Measurements from ENCODE around the gene SELENON. TPM values are rescaled to one million over a fixed set of nuclear protein-coding genes. Genes with fewer than 3 reads are reported as not detected.

The SELENON gene
- total RNA-seq, 1 experiment from 2014 or later: 90.9 TPM

- H2BK120ac ChIP-seq (ENCODE audit: low read depth, low read length, poor library complexity, severe bottlenecking): no peak overlapping the region
- H3K23me2 ChIP-seq (ENCODE audit: insufficient read length, low read depth, low read length, poor library complexity, severe bottlenecking): peaks cover 6% of the 10 kb centered on the region
- no peaks in the 10 kb centered on the region for H4K20me1 ChIP-seq (ENCODE audit: control insufficient read depth, insufficient read depth, insufficient read length)
- H3T11ph ChIP-seq (ENCODE audit: low read length): no peak overlapping the region
- H3K79me1 ChIP-seq (ENCODE audit: insufficient read depth, low read depth, low read length, poor library complexity, severe bottlenecking): no peaks in the 10 kb centered on the region
- H2BK12ac ChIP-seq (ENCODE audit: insufficient read length, low read depth, low read length): no peak overlapping the region
- no peak overlapping the region for H3K4ac ChIP-seq (ENCODE audit: low read depth, low read length)
- H3K9me3 Mint-ChIP-seq: no peaks in the 10 kb centered on the region; a peak in 1 of 5 replicates
- H3K79me2 ChIP-seq (ENCODE audit: insufficient read depth, low read length): no peaks in the 10 kb centered on the region
- H4K5ac ChIP-seq (ENCODE audit: insufficient read length, low read depth, low read length): no peak overlapping the region
- H2BK15ac ChIP-seq (ENCODE audit: low read depth, low read length): no peak overlapping the region
- no peak overlapping the region for H4K8ac ChIP-seq (replicated peaks; ENCODE audit: insufficient read length, low read depth, low read length)
- H3K4me1 ChIP-seq (ENCODE audit: insufficient read depth, low read length): no peaks in the 10 kb centered on the region
- H3K27ac Mint-ChIP-seq: no peak overlapping the region
- H3K14ac ChIP-seq (ENCODE audit: insufficient read depth, low read length): no peak overlapping the region
- H3K18ac ChIP-seq (ENCODE audit: insufficient read length, low read depth, low read length): no peak overlapping the region
- H3K27ac ChIP-seq (ENCODE audit: insufficient read length, low read depth, low read length): no peak overlapping the region
- no peaks in the 10 kb centered on the region for H3K27me3 ChIP-seq (ENCODE audit: insufficient read depth, low read length)
- H4K91ac ChIP-seq (ENCODE audit: insufficient read length, low read depth, low read length): no peak overlapping the region
- H2AK5ac ChIP-seq (ENCODE audit: insufficient read length, low read length): no peak overlapping the region
- no peak overlapping the region for H2AFZ ChIP-seq (ENCODE audit: low read length)
- no peak overlapping the region for H3K23ac ChIP-seq (ENCODE audit: insufficient read length, low read depth, low read length)
- H3K36me3 Mint-ChIP-seq (ENCODE audit: insufficient read depth in 1 of 3, low read depth in 3 of 3): peaks cover 0 to 15% (median 3%) of the 10 kb centered on the region in 3 experiments; a peak in 3 of 7 replicates
- H3K9me3 ChIP-seq (ENCODE audit: control insufficient read depth, low read depth, low read length): no peaks in the 10 kb centered on the region
- no peak for DNase-seq
- peaks cover 5% of the 10 kb centered on the region for H3K27me3 Mint-ChIP-seq (ENCODE audit: low read depth)
- peak overlapping the region in 1 of 2 experiments; percentile 75; a peak in 2 of 5 replicates for H3K4me3 Mint-ChIP-seq
- no peak overlapping the region for H2BK20ac ChIP-seq (ENCODE audit: low read depth, low read length, poor library complexity, severe bottlenecking)
- H3K56ac ChIP-seq (ENCODE audit: insufficient read length, low read depth, low read length): no peak overlapping the region
- H3K4me1 Mint-ChIP-seq: peaks cover 27 to 40% of the 10 kb centered on the region in 2 experiments
- no peak overlapping the region for H3K9ac ChIP-seq (ENCODE audit: extremely low read depth, insufficient read length, low read length)
- no CpG with 5 or more reads among the region's 8 CpGs for WGBS (ENCODE audit: extremely low coverage, insufficient read length, low lambda C conversion rate)
- H2BK5ac ChIP-seq (ENCODE audit: insufficient read length, low read length): no peak overlapping the region
- no peak overlapping the region for H3K4me2 ChIP-seq (ENCODE audit: insufficient read depth, insufficient read length, low read length)
- TF ChIP-seq, protein P1, sequence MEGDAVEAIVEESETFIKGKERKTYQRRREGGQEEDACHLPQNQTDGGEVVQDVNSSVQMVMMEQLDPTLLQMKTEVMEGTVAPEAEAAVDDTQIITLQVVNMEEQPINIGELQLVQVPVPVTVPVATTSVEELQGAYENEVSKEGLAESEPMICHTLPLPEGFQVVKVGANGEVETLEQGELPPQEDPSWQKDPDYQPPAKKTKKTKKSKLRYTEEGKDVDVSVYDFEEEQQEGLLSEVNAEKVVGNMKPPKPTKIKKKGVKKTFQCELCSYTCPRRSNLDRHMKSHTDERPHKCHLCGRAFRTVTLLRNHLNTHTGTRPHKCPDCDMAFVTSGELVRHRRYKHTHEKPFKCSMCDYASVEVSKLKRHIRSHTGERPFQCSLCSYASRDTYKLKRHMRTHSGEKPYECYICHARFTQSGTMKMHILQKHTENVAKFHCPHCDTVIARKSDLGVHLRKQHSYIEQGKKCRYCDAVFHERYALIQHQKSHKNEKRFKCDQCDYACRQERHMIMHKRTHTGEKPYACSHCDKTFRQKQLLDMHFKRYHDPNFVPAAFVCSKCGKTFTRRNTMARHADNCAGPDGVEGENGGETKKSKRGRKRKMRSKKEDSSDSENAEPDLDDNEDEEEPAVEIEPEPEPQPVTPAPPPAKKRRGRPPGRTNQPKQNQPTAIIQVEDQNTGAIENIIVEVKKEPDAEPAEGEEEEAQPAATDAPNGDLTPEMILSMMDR (conservative IDR thresholded peaks at IDR 0.05): no peak
Observed at GRCh38 chr1:25798666-25799351, 1.2 kb upstream of the SELENON start.

All from H9 (cell line).